ENCODE data around the gene TMEM203. TPM values are rescaled to one million over a fixed set of nuclear protein-coding genes. Genes with fewer than 3 reads are reported as not detected.

Gene TMEM203
- total and polyA plus RNA-seq, 2 of the 13 experiments (the other 11 are each of a cell fraction or from before 2014, with no cell fraction given), result 23.4 to 36.7 TPM

- TF ChIP-seq CREM (IDR thresholded peaks at IDR 0.05) (peak; percentile 59; the same call in 1 of the 2 replicates), CREM (CRISPR knock-in tag; IDR thresholded peaks at IDR 0.05) (no peak), ZNF383 (CRISPR knock-in tag; IDR thresholded peaks at IDR 0.05; ENCODE audit: borderline replicate concordance) (no peak), BCL3 (CRISPR knock-in tag; IDR thresholded peaks at IDR 0.05) (0 out of 2 replicates have a peak, but pooled peaks have one; percentile 21), MEF2D (CRISPR knock-in tag; IDR thresholded peaks at IDR 0.05) (peak; percentile 65), SMARCE1 (IDR thresholded peaks at IDR 0.05; ENCODE audit: borderline replicate concordance) (no peak), SRSF1 (optimal IDR thresholded peaks at IDR 0.05; ENCODE audit: low read depth, low read length) (peak; percentile 97), JUNB (CRISPR knock-in tag; IDR thresholded peaks at IDR 0.05; ENCODE audit: borderline replicate concordance) (no peak), RBFOX2 (IDR thresholded peaks at IDR 0.05; ENCODE audit: low read depth, low read length) (peak; percentile 64; the same call in 1 of the 2 replicates), TERF1 (CRISPR knock-in tag; IDR thresholded peaks at IDR 0.05) (no peak), PHF21A (CRISPR knock-in tag; IDR thresholded peaks at IDR 0.05) (peak; percentile 95), MXD4 (CRISPR knock-in tag; IDR thresholded peaks at IDR 0.05) (peak; percentile 67; the same call in 1 of the 2 replicates), RFXANK (CRISPR knock-in tag; IDR thresholded peaks at IDR 0.05) (no peak), HNRNPK (IDR thresholded peaks at IDR 0.05; ENCODE audit: low read depth, low read length, poor library complexity, severe bottlenecking) (peak; percentile 50), ZNF556 (CRISPR knock-in tag; IDR thresholded peaks at IDR 0.05; ENCODE audit: borderline replicate concordance) (peak; percentile 63; the same call in 1 of the 2 replicates), ZKSCAN5 (CRISPR knock-in tag; IDR thresholded peaks at IDR 0.05) (no peak), GATAD2A (CRISPR knock-in tag; IDR thresholded peaks at IDR 0.05) (peak; percentile 79), ZNF770 (CRISPR knock-in tag; IDR thresholded peaks at IDR 0.05) (peak; percentile 57), TFE3 (CRISPR knock-in tag; IDR thresholded peaks at IDR 0.05) (peak; percentile 97), ZNF510 (CRISPR knock-in tag; IDR thresholded peaks at IDR 0.05; ENCODE audit: low read depth) (no peak), RXRB (CRISPR knock-in tag; IDR thresholded peaks at IDR 0.05; ENCODE audit: borderline replicate concordance) (peak; percentile 91), HOXA3 (CRISPR knock-in tag; IDR thresholded peaks at IDR 0.05) (peak; percentile 88)
- TF ChIP-seq, protein P1, sequence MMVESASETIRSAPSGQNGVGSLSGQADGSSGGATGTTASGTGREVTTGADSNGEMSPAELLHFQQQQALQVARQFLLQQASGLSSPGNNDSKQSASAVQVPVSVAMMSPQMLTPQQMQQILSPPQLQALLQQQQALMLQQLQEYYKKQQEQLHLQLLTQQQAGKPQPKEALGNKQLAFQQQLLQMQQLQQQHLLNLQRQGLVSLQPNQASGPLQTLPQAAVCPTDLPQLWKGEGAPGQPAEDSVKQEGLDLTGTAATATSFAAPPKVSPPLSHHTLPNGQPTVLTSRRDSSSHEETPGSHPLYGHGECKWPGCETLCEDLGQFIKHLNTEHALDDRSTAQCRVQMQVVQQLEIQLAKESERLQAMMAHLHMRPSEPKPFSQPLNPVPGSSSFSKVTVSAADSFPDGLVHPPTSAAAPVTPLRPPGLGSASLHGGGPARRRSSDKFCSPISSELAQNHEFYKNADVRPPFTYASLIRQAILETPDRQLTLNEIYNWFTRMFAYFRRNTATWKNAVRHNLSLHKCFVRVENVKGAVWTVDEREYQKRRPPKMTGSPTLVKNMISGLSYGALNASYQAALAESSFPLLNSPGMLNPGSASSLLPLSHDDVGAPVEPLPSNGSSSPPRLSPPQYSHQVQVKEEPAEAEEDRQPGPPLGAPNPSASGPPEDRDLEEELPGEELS (CRISPR knock-in tag; IDR thresholded peaks at IDR 0.05), result peak; percentile 72
Measured at GRCh38 chr9:137236238-137236935, 30.9 kb upstream of the TMEM203 start (continued).
